Keratinocyte (primary cell): Measurements from ENCODE around the gene MAP2K4.

Source experiments
- CTCF ChIP-seq, 3 experiments: IDR thresholded peaks in 1 of 3; conservative IDR thresholded peaks in 1 of 3; optimal IDR thresholded peaks in 1 of 3; 2 replicates in 2 of 3; 3 replicates in 1 of 3; pipeline versions ENCODE3 to v1.5.1; 2011; ENCODE audit warnings: low read length in 3 of 3, mild to moderate bottlenecking in 3 of 3, moderate library complexity in 2 of 3, control low read depth in 1 of 3, inconsistent platforms in 1 of 3; ENCODE audit not compliant: insufficient read depth in 2 of 3; ENCODE audit errors: extremely low read depth in 1 of 3
- EZH2 ChIP-seq: IDR thresholded peaks from one replicate; pipeline ENCODE4 v1.6.1; 2012; ENCODE audit warnings: inconsistent platforms, mild to moderate bottlenecking, low read length, moderate library complexity

DNA sequence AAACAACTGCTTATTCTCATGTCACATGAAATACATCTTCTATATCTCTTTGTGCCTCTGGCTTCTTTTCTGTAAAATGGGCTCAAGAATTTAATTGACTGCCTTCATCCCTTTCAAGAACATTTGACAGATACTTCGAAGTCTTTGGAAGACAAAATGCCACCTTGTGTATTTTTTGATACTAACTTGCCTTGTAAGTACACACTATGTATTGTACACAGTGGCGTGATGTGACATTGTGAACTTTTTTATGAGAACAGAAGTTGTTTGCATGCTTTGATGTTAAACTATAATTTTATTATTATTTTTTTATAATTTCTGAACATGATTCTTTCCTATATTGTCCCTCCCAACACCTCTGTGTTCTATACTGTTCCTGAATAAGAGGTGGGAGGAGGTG, 73.7 kb downstream of the MAP2K4 start:
- TF ChIP-seq CTCF (optimal IDR thresholded peaks at IDR 0.05 in 1 of 3, IDR thresholded peaks at IDR 0.05 in 1 of 3, conservative IDR thresholded peaks at IDR 0.05 in 1 of 3; ENCODE audit: extremely low read depth in 1 of 3, insufficient read depth in 2 of 3, low read length in 3 of 3) (no peak), EZH2 (no peak)
